ENCODE data around the gene SLC48A1.

The SLC48A1 gene

DNA sequence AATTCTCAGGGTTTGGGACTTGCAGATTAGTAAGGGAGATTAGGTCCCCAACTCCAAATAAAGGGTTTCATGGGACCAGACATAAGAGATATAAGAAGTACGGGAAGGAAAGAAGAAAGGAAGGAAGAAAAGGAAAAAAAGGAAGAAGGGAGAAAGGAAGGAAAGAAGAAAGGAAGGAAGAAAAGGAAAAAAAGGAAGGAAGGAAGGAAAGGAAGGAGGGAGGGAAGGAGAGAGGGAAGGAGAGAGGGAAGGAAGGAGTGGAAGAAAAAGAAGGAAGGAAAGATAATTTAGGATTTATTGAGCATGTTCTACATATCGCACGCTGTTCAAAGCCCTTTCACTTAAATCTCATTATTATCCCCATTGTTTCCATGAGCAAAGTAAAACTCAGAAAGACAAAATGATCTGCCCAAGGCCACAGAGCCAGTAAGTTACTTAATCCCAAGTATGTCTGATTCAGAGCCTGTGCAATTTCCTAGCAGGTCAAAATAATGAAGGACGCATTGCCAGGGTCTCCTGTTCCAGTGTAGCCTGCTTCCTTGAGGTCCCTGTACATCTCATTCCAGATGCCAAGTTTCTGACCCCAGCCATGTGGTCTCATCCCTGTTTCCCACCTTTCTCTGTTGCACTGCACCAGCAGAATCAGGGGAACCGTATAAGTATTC is 50.5 kb downstream of the SLC48A1 start:
- no peak for ATAC-seq
- DNase-seq = no peak
- H3K27me3 Mint-ChIP-seq = no peaks in the 10 kb centered on the region
- H3K4me1 Mint-ChIP-seq = peaks cover 82% of the 10 kb centered on the region
- peak overlapping the region; percentile 21 to 92 for H3K27ac Mint-ChIP-seq
- H3K9me3 Mint-ChIP-seq = no peaks in the 10 kb centered on the region
- peak overlapping the region in 1 of 2 donors; percentile 70 for H3K4me3 Mint-ChIP-seq

DNA sequence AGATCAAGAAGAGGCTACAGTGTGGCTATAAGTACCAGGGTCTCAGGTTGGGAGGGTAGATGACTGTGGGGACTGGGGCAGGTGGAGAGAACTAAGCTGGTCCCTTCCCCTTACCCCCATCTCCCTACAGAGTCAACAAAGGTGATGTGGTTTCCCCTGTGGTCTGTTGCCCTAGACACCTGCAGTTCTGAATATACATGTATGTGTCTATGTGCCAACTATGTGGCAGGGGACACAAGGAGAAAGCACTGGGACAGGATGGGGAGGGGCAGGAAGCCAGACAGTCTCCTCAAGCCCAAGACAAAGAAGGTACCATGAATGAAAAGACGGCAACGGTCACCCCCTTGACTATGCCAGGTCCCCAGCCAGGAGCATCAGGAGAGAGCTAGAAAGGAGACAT is 51.2 kb downstream of the SLC48A1 start:
- H3K4me3 Mint-ChIP-seq = peak overlapping the region; percentile 33 to 70
- ATAC-seq (peak; percentile 34), DNase-seq (peak in 1 of 2 donors; percentile 42)
- peaks cover 88% of the 10 kb centered on the region for H3K4me1 Mint-ChIP-seq
- peak overlapping the region; percentile 81 to 92 for H3K27ac Mint-ChIP-seq
- H3K9me3 Mint-ChIP-seq = no peaks in the 10 kb centered on the region
- H3K27me3 Mint-ChIP-seq = no peaks in the 10 kb centered on the region

DNA sequence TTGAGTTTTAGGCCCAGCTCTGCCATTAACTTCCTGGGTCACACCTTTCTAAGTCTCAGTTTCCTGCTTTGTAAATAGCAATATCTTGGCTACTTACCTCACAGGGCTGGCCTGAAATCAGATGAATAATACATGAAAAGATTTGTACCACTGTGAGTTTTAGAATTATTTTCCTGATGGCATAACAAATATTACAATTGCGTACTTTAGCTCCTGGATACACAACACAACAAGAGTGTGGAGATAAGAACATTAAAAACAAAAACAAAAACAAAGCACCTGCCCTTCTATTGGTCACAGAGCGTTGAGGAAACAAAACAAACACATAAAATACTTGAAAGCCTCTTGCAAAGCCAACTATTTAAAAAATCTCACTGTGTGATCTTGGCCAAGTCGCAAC is 51.6 kb downstream of the SLC48A1 start:
- ATAC-seq = no peak
- DNase-seq = no peak
- H3K27me3 Mint-ChIP-seq = no peaks in the 10 kb centered on the region
- H3K9me3 Mint-ChIP-seq = no peaks in the 10 kb centered on the region
- H3K4me1 Mint-ChIP-seq = peaks cover 92% of the 10 kb centered on the region
- peak overlapping the region; percentile 81 to 92 for H3K27ac Mint-ChIP-seq
- peak overlapping the region; percentile 33 to 70 for H3K4me3 Mint-ChIP-seq

DNA sequence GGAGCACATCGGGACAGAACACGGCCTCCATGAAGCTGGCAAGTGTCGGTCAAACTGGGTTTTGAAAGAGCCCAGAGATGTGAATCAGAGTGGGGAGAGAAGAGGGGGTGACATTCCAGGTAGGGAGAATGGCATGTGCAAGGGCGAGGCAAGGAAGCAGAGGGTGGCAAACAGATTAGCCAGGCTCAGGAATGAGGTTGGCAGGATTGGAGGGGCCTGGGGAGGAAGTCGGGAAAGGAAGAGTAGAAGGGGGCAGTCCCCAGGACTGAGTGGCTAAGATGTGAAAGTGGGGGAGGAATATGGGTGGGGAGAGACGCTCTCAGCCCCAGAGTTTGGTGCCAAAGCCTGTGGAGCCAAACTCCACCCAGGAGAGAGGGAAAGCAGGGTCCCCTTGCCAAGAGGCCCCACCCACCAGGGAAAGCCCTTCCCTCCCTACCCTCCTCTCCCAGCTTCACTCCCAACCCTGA is 52.2 kb downstream of the SLC48A1 start:
- Mint-ChIP-seq H3K27ac (peak overlapping the region; percentile 92 to 93), H3K9me3 (no peaks in the 10 kb centered on the region)

DNA sequence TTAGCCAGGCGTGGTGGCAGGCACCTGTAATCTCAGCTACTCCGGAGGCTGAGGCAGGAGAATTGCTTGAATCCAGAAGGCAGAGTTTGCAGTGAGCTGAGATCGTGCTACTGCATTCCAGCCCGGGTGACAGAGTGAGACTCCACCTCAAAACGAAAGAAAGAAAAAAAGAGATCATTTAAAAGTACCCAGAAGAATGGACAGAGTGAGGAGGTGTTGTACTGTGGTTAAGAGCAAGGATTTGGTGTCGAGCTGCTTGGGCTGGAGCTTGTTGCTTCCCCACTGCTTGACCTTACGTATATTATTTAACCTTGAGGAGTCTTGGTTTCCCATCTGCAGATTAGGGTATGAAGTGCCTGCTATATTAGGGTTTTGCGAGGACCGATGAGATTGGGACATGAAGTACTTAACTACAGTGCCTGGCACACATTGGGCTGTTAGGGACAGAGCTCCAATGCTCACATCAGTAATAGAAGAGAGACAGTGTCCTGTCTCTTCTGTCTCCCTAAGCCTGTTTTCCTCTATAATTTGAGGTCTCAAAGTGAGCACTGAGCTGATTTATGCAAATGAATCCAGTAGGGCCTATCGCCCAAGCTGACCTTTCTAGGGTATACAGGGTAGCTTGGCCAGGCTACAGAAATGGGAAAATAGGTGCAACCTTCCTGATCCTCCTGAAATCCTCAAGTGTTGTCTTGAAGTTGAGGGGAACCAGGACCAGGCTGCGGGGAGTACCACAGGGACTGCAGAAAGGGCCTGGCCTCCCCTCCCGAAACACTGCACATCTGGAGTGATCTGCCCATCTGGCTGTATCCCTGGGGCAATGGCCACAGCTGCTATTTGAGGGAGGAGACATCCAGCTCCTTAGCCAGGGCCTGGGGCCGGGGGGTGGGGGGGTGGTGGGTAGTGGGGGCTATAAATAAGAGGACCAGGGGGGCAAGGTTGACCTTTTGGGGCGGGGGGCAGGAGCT is 55.3 kb downstream of the SLC48A1 start:
- H3K4me3 Mint-ChIP-seq = peak overlapping the region; percentile 63 to 67
- peaks cover 92% of the 10 kb centered on the region for H3K4me1 Mint-ChIP-seq
- H3K27ac Mint-ChIP-seq = peak overlapping the region; percentile 60 to 94
- H3K9me3 Mint-ChIP-seq = no peaks in the 10 kb centered on the region
- no peak for ATAC-seq
- H3K27me3 Mint-ChIP-seq = no peaks in the 10 kb centered on the region
- no peak for DNase-seq

More for the DNA sequence above, 52.2 kb downstream of the SLC48A1 start:
- H3K4me3 Mint-ChIP-seq = peak overlapping the region; percentile 33 to 70
- DNase-seq = no peak
- ATAC-seq = no peak
- peaks cover 95% of the 10 kb centered on the region for H3K4me1 Mint-ChIP-seq
- no peaks in the 10 kb centered on the region for H3K27me3 Mint-ChIP-seq

DNA sequence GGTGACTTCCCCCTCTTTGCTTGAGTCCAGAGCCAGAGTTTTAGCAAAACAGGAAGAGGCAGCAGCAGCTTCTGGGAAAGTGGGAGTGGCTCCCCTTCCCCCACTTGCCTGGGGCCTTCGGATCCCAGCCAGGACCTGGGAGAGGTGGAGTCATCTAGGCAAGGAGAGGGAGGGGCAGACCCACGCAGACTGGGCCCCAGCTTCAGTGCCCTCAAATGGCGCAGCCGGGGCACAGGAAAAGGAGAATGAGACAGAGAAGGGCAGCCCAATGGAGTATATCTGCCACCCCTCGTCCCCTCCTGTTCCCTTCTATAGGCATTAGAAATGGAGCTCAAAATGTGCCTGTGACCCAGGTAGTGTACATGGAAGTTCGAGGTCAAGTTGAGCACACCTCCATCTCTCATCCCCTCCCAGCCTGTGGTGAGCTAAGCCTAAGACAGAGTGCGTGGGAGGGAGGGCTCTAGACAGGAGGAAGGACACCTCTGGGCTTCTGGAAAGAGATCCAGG is 56.0 kb downstream of the SLC48A1 start:
- Mint-ChIP-seq H3K27ac (peak overlapping the region; percentile 60 to 94), H3K9me3 (no peaks in the 10 kb centered on the region), H3K4me3 (peak overlapping the region; percentile 63 to 67), H3K27me3 (no peaks in the 10 kb centered on the region), H3K4me1 (peaks cover 92% of the 10 kb centered on the region)
- DNase-seq (no peak), ATAC-seq (no peak)

DNA sequence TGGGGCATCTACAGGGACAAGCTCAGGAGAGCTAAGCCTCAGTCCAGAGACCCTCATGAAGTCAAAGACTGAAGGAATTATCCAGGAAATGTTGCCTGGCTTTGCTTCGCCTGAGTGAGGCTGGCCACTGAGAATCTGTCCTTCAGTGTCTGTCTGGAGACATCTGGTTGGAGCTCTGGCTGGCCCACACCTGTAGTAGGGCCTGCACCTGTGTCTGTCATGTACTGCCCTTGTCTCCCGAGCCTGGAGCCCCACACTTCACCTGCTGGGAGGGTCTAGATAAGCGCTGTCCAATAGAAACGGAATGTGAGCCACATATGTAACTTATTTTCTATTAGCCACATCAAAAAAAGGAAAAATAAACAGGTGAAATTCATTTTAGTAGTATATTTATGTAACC is 56.5 kb downstream of the SLC48A1 start:
- Mint-ChIP-seq H3K27ac (peak overlapping the region; percentile 60 to 94), H3K9me3 (no peaks in the 10 kb centered on the region), H3K27me3 (no peaks in the 10 kb centered on the region), H3K4me3 (peak overlapping the region; percentile 63 to 67), H3K4me1 (peaks cover 92% of the 10 kb centered on the region)
- no peak for ATAC-seq
- DNase-seq = no peak
